ENCODE data around the gene C1orf21.

- no peak for TF ChIP-seq ELF4 (IDR thresholded peaks at IDR 0.05)
- no peak for TF ChIP-seq ARNT (IDR thresholded peaks at IDR 0.05)
- TF ChIP-seq FOXM1 (IDR thresholded peaks at IDR 0.05; ENCODE audit: borderline replicate concordance), result no peak
- TF ChIP-seq TARDBP (IDR thresholded peaks at IDR 0.05), result no peak
- no peak for TF ChIP-seq BHLHE40 (IDR thresholded peaks at IDR 0.05; ENCODE audit: borderline replicate concordance)
- no peak for TF ChIP-seq ZNF384 (IDR thresholded peaks at IDR 0.05)
- TF ChIP-seq SP1 (IDR thresholded peaks at IDR 0.05), result no peak
- no peak for TF ChIP-seq NFRKB (IDR thresholded peaks at IDR 0.05)
- no peak for TF ChIP-seq SUZ12 (IDR thresholded peaks at IDR 0.05)
- TF ChIP-seq HDGF (IDR thresholded peaks at IDR 0.05; ENCODE audit: borderline replicate concordance), result no peak
- TF ChIP-seq L3MBTL2 (conservative IDR thresholded peaks at IDR 0.05), result no peak
- TF ChIP-seq FOXK2 (IDR thresholded peaks at IDR 0.05), result no peak
Measured at GRCh38 chr1:184385865-184386311, 941 bp upstream of the C1orf21 start.

Measured in HEK293T (cell line).